Measurements from ENCODE around the gene DOCK10. TPM values are rescaled to one million over a fixed set of nuclear protein-coding genes. Genes with fewer than 3 reads are reported as not detected.

The DOCK10 gene
- total and polyA plus RNA-seq, 11 donors = 0.31 to 28.6 (median 2.0) TPM

- no peak overlapping the region for H3K4me3 ChIP-seq
- no peaks in the 10 kb centered on the region for H3K4me1 ChIP-seq
- no peaks in the 10 kb centered on the region for H3K9me3 ChIP-seq
- H3K36me3 ChIP-seq = peaks cover 0 to 93% (median 0%) of the 10 kb centered on the region in 9 donors
- intact Hi-C loops (cut with DNase I) = no loop called here
- DNase-seq (no peak), ATAC-seq (no peak)
- H3K27me3 ChIP-seq = no peaks in the 10 kb centered on the region
- WGBS, 4 donors = 38 to 83% (median 57%) methylated on average over 2 of the region's 2 CpGs
- no peak overlapping the region for H3K27ac ChIP-seq
- TF ChIP-seq, protein P1, sequence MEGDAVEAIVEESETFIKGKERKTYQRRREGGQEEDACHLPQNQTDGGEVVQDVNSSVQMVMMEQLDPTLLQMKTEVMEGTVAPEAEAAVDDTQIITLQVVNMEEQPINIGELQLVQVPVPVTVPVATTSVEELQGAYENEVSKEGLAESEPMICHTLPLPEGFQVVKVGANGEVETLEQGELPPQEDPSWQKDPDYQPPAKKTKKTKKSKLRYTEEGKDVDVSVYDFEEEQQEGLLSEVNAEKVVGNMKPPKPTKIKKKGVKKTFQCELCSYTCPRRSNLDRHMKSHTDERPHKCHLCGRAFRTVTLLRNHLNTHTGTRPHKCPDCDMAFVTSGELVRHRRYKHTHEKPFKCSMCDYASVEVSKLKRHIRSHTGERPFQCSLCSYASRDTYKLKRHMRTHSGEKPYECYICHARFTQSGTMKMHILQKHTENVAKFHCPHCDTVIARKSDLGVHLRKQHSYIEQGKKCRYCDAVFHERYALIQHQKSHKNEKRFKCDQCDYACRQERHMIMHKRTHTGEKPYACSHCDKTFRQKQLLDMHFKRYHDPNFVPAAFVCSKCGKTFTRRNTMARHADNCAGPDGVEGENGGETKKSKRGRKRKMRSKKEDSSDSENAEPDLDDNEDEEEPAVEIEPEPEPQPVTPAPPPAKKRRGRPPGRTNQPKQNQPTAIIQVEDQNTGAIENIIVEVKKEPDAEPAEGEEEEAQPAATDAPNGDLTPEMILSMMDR (IDR thresholded peaks at IDR 0.05) = no peak
- no peak for TF ChIP-seq POLR2A (IDR thresholded peaks at IDR 0.05)
These were observed 210.7 kb downstream of the DOCK10 start for GRCh38 chr2:224831530-224831929.

DNA sequence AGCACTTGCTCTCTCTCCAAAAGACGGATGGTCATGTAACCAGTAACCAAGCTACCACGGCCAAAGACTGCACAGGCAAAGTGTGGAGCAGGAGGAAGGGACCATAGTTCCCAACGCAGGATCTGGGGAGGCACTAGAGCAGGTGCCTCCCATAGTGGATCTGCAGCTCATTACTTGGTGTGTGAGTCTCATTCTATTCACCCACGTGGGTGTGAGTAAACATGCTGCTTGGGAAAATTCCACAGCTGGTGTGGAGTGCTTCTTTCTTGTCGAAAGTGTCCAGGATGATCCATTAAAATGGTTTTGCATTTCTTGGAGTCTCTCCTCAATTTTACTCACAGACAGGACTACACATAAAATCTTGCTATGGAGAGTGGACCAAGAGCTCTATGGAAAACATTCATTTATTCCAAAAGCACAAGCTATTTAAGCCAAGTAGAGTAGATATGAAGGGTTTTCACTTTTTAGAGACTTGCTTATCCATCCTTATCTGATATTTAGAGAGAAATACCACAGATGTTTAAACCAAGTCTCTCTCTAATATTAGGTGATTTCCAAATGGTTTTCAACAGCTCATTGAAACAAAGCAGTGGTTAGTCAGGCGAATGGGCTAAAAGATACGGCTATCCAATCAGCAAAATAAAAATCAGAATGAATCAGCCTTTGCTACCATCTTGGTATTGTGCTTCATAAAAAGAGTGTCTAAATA, 221.8 kb downstream of the DOCK10 start:
- ATAC-seq = peak in 2 of 4 donors; percentile 60 to 67
- no peak overlapping the region for H3K27ac ChIP-seq
- WGBS, 4 donors = 58 to 76% (median 69%) methylated on average over 7 of the region's 7 CpGs
- H3K4me1 ChIP-seq = no peaks in the 10 kb centered on the region
- no peak for TF ChIP-seq POLR2A (IDR thresholded peaks at IDR 0.05)
- TF ChIP-seq, protein P1 (IDR thresholded peaks at IDR 0.05) = no peak
- no peak for DNase-seq
- peaks cover 0 to 71% (median 0%) of the 10 kb centered on the region in 9 donors for H3K36me3 ChIP-seq
- H3K27me3 ChIP-seq = no peaks in the 10 kb centered on the region
- no peaks in the 10 kb centered on the region for H3K9me3 ChIP-seq
- intact Hi-C loops (cut with DNase I) = no loop called here
- no peak overlapping the region for H3K4me3 ChIP-seq

- WGBS, 4 donors = 87 to 90% (median 88%) methylated on average over 2 of the region's 2 CpGs
- no peak overlapping the region for H3K27ac ChIP-seq
- H3K9me3 ChIP-seq = no peaks in the 10 kb centered on the region
- no peaks in the 10 kb centered on the region for H3K4me1 ChIP-seq
- no peak for ATAC-seq
- H3K4me3 ChIP-seq = no peak overlapping the region
- H3K36me3 ChIP-seq = peaks cover 0 to 79% (median 0%) of the 10 kb centered on the region in 9 donors
- no peaks in the 10 kb centered on the region for H3K27me3 ChIP-seq
- no peak for TF ChIP-seq POLR2A (IDR thresholded peaks at IDR 0.05)
- TF ChIP-seq, protein P1 (IDR thresholded peaks at IDR 0.05) = no peak
- DNase-seq = no peak
- intact Hi-C loops (cut with DNase I) = no loop called here
These were observed 223.2 kb downstream of the DOCK10 start for GRCh38 chr2:224819075-224819474.

DNA sequence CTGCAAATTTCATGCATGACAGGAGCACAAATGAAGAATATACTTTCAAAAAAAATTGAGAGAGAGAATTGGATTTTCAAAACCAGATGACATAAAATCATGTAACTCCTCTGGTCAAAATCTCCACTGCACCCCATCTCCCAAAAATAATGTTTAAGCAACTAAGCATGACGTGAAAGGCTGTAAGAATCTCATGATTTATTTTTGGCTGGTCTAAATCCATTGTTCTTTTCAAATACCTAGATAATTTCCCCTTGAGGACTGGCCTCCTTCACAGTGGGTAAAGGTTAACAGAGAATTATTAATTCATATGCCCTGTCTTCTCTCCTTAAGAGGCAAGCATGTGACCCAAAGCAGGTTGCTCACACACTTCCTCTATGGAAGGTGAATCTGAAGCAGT, 224.6 kb downstream of the DOCK10 start:
- H3K9me3 ChIP-seq = no peaks in the 10 kb centered on the region
- ATAC-seq (no peak), DNase-seq (no peak)
- no peak overlapping the region for H3K27ac ChIP-seq
- H3K36me3 ChIP-seq = peaks cover 0 to 83% (median 0%) of the 10 kb centered on the region in 9 donors
- no peaks in the 10 kb centered on the region for H3K27me3 ChIP-seq
- TF ChIP-seq, protein P1 (IDR thresholded peaks at IDR 0.05) = no peak
- intact Hi-C loops (cut with DNase I) = no loop called here
- WGBS, 4 donors = 48 to 65% (median 56%) methylated on average over 1 of the region's 1 CpG
- H3K4me1 ChIP-seq = no peaks in the 10 kb centered on the region
- H3K4me3 ChIP-seq = no peak overlapping the region

Data from heart left ventricle (tissue), 16 donors.